K562 (cell line): Measurements from ENCODE around the gene SERF2. TPM values are rescaled to one million over a fixed set of nuclear protein-coding genes. Genes with fewer than 3 reads are reported as not detected.

Experiments
- ATAC-seq: fragments of 200-7000 bp; cut with Tn5 transposase; 3 replicates; pipeline ENCODE4 v1.9.1; 2020; ENCODE audit warnings: moderate library complexity
- BruUV-seq: library from RNA; stranded (reverse); fragments of 400-500 nt; replicated peaks from 2 replicates; lab custom pipeline; 2021; lab: Mats Ljungman, UMichigan
- CTCF ChIA-PET: fragments of 300-600 bp; formaldehyde crosslinking; extraction: SDS; loops from one replicate; lab custom pipeline; 2021; ENCODE audit warnings: low intra/inter-chr PET ratio; lab: Yijun Ruan, JAX
- POLR2A ChIA-PET: fragments of 300-600, 350-650 bp; sonication (Branson Sonifier 250); formaldehyde crosslinking; extraction: SDS; loops from one replicate; lab custom pipeline; 2021; ENCODE audit warnings: antibody characterized with exemption, inconsistent platforms; lab: Yijun Ruan, JAX
- DNase-seq, 4 experiments: peaks; one replicate each; pipeline versions ENCODE4 v3.0.0 to v3.0.0-alpha.2; 2011 to 2018; ENCODE audit warnings: low spot score in 3 of 4, mixed read lengths in 3 of 4; ENCODE audit errors: extremely low read depth in 1 of 4
- FAIRE-seq: peaks from 2 replicates; lab custom pipeline; 2011; peaks lifted over from hg19 to GRCh38; lab: Jason Lieb, UNC
- H2AFZ ChIP-seq: 2 replicates; pipeline ENCODE4 v1.6.0; 2011; ENCODE audit warnings: low read depth, low read length, control low read depth, inconsistent platforms
- H3K27ac ChIP-seq: fragments of 200-600 bp; 3 replicates; pipeline ENCODE4 v1.8.0; 2011; ENCODE audit warnings: low read depth, mild to moderate bottlenecking, control low read depth, inconsistent platforms, low read length, moderate library complexity, mixed read lengths; ENCODE audit errors: extremely low read depth
- H3K27me3 ChIP-seq, 2 experiments: fragments of 300-600 bp in 1 of 2; 2 replicates in 1 of 2; 3 replicates in 1 of 2; pipeline versions ENCODE4 v1.6.0 to v1.8.0; 2011; ENCODE audit warnings: inconsistent platforms in 2 of 2, low read length in 2 of 2, mild to moderate bottlenecking in 1 of 2, mixed read lengths in 1 of 2, moderate library complexity in 1 of 2; ENCODE audit not compliant: control insufficient read depth in 2 of 2, insufficient read depth in 2 of 2
- H3K36me3 ChIP-seq: fragments of 300-600 bp; 3 replicates; pipeline ENCODE4 v1.8.0; 2011; ENCODE audit warnings: mild to moderate bottlenecking, low read length, inconsistent platforms; ENCODE audit not compliant: control insufficient read depth, insufficient read depth
- H3K4me1 ChIP-seq, 2 experiments: fragments of 200-600 bp in 1 of 2; replicated peaks in 1 of 2; 2 replicates in 1 of 2; 3 replicates in 1 of 2; pipeline versions ENCODE4 v1.5.1 to v1.8.0; 2011; ENCODE audit warnings: inconsistent platforms in 2 of 2, low read length in 2 of 2, mild to moderate bottlenecking in 1 of 2, mixed read lengths in 1 of 2, moderate library complexity in 1 of 2; ENCODE audit not compliant: control insufficient read depth in 2 of 2, insufficient read depth in 2 of 2
- H3K4me2 ChIP-seq: 2 replicates; pipeline ENCODE4 v1.6.1; 2011; ENCODE audit warnings: low read length, control low read depth, inconsistent platforms, mixed read lengths; ENCODE audit not compliant: insufficient read depth
- H3K4me3 ChIP-seq: fragments of 200-600 bp; sonication (generic), shearing (Covaris generic); 2 replicates; pipeline ENCODE4 v1.5.1; 2016; ENCODE audit warnings: control low read depth, inconsistent platforms
- H3K79me2 ChIP-seq: fragments of 200-600 bp; 3 replicates; pipeline ENCODE4 v1.8.0; 2011; ENCODE audit warnings: low read length, inconsistent platforms; ENCODE audit not compliant: control insufficient read depth, insufficient read depth
- H3K9ac ChIP-seq, 2 experiments: 2 replicates each; pipeline versions ENCODE4 v1.6.0 to v1.6.1; 2011; ENCODE audit warnings: low read depth in 2 of 2, low read length in 2 of 2, control low read depth in 1 of 2, inconsistent platforms in 1 of 2, mild to moderate bottlenecking in 1 of 2, mixed read lengths in 1 of 2; ENCODE audit not compliant: insufficient read depth in 1 of 2
- H3K9me1 ChIP-seq: one replicate; pipeline ENCODE4 v1.6.0; 2011; ENCODE audit warnings: inconsistent platforms, mild to moderate bottlenecking, low read length, moderate library complexity; ENCODE audit not compliant: control insufficient read depth, insufficient read depth
- H3K9me3 ChIP-seq: replicated peaks from 2 replicates; pipeline ENCODE4 v1.5.1; 2011; ENCODE audit warnings: low read depth, low read length, inconsistent platforms; ENCODE audit not compliant: control insufficient read depth, insufficient read depth
- H4K20me1 ChIP-seq: replicated peaks from 2 replicates; pipeline ENCODE4 v1.6.1; 2011; ENCODE audit warnings: low read length, inconsistent platforms, mixed read lengths; ENCODE audit not compliant: control insufficient read depth, insufficient read depth
- CBX1 ChIP-seq: sonication (generic); IDR thresholded peaks from 2 replicates; pipeline ENCODE4 v1.6.1; 2016; ENCODE audit warnings: antibody characterized with exemption, low read depth, mild to moderate bottlenecking
- DPF2 ChIP-seq: fragments of 450-650 bp; IDR thresholded peaks from 2 replicates; pipeline ENCODE4 v1.6.1; 2016
- EHMT2 ChIP-seq: fragments of 450-650 bp; IDR thresholded peaks from 2 replicates; pipeline ENCODE4 v1.6.1; 2018; ENCODE audit warnings: antibody characterized with exemption
- FOXK2 ChIP-seq, 2 experiments: fragments of 450-650 bp; IDR thresholded peaks in 1 of 2; conservative IDR thresholded peaks in 1 of 2; 2 replicates each; pipeline ENCODE4 v1.6.1; 2016; ENCODE audit warnings: low read depth in 2 of 2, mild to moderate bottlenecking in 1 of 2
- HDAC2 ChIP-seq: fragments of 450-650 bp; IDR thresholded peaks from 2 replicates; pipeline ENCODE4 v1.6.1; 2016; ENCODE audit warnings: mild to moderate bottlenecking
- HDAC6 ChIP-seq: IDR thresholded peaks from 2 replicates; pipeline ENCODE4 v1.6.1; 2012; ENCODE audit warnings: low read depth, mild to moderate bottlenecking, control low read depth, inconsistent platforms, low read length, moderate library complexity
- KDM1A ChIP-seq, 2 experiments: fragments of 450-650 bp; IDR thresholded peaks; 2 replicates each; pipeline ENCODE4 v1.6.1; 2016; ENCODE audit warnings: mild to moderate bottlenecking in 2 of 2
- MCM7 ChIP-seq, 2 experiments: fragments of 450-650 bp; IDR thresholded peaks; 2 replicates each; pipeline ENCODE4 v1.6.1; 2016 to 2018
- POLR3A ChIP-seq: IDR thresholded peaks from 2 replicates; pipeline ENCODE4 v1.6.1; 2011; ENCODE audit warnings: borderline replicate concordance, mild to moderate bottlenecking, moderate library complexity; ENCODE audit not compliant: insufficient read length, insufficient read depth; ENCODE audit errors: extremely low read depth
- POLR3G ChIP-seq: IDR thresholded peaks from 2 replicates; pipeline ENCODE4 v1.6.1; 2011; ENCODE audit not compliant: insufficient read length, insufficient replicate concordance; ENCODE audit errors: extremely low read depth
- ZNF551 ChIP-seq: fragments of 250-450 bp; sonication (Bioruptor Pico); IDR thresholded peaks from 2 replicates; pipeline ENCODE4 v1.5.0; 2021; ENCODE audit warnings: mild to moderate bottlenecking, moderate library complexity
- ZNF589 ChIP-seq: fragments of 200-800 bp; sonication (Bioruptor generic); IDR thresholded peaks from 2 replicates; pipeline ENCODE4 v1.6.1; 2016; ENCODE audit warnings: low read depth, missing genetic modification characterization, missing compliant biosample characterization
- WGBS: fragments of 100-300 bp; shearing (Covaris generic); methylation state at CpG from one replicate; pipeline ENCODE4 v1.1.6; 2016; ENCODE audit warnings: low coverage, mixed read lengths; ENCODE audit not compliant: insufficient coverage; ENCODE audit errors: missing lambda C conversion rate; 5-methylcytosine and 5-hydroxymethylcytosine counted together
- in situ Hi-C: fragments of 300-500 bp; cut with MboI; formaldehyde crosslinking; loops from 4 replicates; pipeline ENCODE4 v1.15.0; 2018; ENCODE audit warnings: inconsistent platforms, mixed read lengths
- intact Hi-C: fragments of 100-400 bp; cut with micrococcal nuclease; formaldehyde crosslinking; loops from 2 replicates; pipeline ENCODE4 v1.14.2; 2022
- polyA plus RNA-seq, 8 experiments: library from polyadenylated mRNA; depleted of rRNA in 4 of 8; stranded (reverse) in 5 of 8; unstranded in 3 of 8; fragments of >200 nt; fragmentation: Nextera tagmentation in 2 of 8; fragmentation: Illumina TruSeq in 1 of 8; extraction: Ambion mirVana in 2 of 8; extraction: Trizol in 1 of 8; gene quantifications; 2 replicates each; pipeline versions ENCODE4 v1.2.1 to v1.2.3, GENCODE V29; 2011 to 2014; ENCODE audit warnings: inconsistent platforms in 1 of 8, missing spikeins in 1 of 8
- total RNA-seq, 7 experiments: library from RNA; depleted of rRNA in 6 of 7; stranded (reverse); fragments of >200 nt in 6 of 7; fragmentation: Illumina TruSeq in 2 of 7; extraction: Trizol in 2 of 7; gene quantifications; 2 replicates each; pipeline versions ENCODE4 v1.2.1 to v1.2.3, GENCODE V29; 2011 to 2021; ENCODE audit warnings: low replicate concordance in 1 of 7
- TF ChIP-seq, protein P1 (sequence below): fragments of 250-450 bp; sonication (Bioruptor Pico); IDR thresholded peaks from 2 replicates; pipeline ENCODE4 v1.8.0; 2022; ENCODE audit warnings: inconsistent platforms
- TF ChIP-seq, protein P2 (sequence below): fragments of 250-450 bp; sonication (Bioruptor Pico); IDR thresholded peaks from 2 replicates; pipeline ENCODE4 v1.5.0; 2021; ENCODE audit warnings: mild to moderate bottlenecking, moderate library complexity
- TF ChIP-seq, protein P3 (sequence below): fragments of 250-450 bp; sonication (Bioruptor Pico); IDR thresholded peaks from 2 replicates; pipeline ENCODE4 v1.9.0; 2021; ENCODE audit warnings: mild to moderate bottlenecking, inconsistent platforms

Gene SERF2
- total and polyA plus RNA-seq, 9 of the 15 experiments (the other 6 are each of a cell fraction or from before 2014, with no cell fraction given) = 497 to 3,360 (median 867) TPM

DNA sequence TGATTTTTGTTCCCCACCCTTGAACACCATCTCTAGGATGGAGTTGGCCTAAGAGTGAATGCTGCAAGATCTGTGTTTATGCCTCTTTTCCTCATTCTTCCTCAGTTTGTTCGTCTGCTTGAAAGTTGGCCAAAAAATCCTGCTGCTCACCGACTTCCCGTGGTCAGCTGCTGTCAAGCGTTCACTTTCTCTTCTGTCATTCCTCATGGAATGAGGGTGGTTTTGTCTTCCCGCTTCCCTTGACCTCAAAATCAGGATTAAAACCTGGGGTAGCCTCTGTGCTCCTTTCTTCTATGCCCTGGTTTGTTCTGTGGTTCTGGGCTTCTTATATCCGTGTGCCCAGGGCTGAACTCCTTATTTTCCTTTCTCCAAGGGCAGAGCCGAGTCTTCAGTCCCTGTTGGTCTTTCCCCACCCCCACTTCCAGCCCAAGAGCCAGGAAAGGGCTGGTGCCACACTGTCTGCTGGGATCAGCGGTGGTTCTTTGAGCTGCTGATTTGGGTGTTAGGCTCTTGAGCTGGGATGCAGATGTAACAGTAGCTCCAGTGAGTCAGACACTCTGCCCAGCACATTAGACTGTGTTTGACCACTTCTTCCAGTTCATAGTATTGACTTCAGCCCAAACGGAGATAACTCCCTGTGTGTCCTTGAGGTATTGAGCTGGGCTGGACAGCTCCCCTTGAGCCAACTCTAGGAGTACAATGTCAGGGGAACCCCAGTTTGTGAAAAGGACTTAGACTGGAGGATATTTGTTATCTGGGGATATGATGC is 2.3 kb downstream of the SERF2 start:
- POLR2A ChIA-PET = interaction anchor here (0.5 to 4.5 kb wide), 8 partner anchors 8 to 1521 kb away, joined by 3 to 26 read pairs (median 4); partner anchors contain the start of genes GANC, MFAP1 and TMEM87A
- BruUV-seq = no TSS peak
- peaks cover 55% of the 10 kb centered on the region for H3K36me3 ChIP-seq
- H3K9ac ChIP-seq = peak overlapping the region; percentile 33 to 72; a peak in 3 of 4 replicates
- H3K4me1 ChIP-seq = peaks cover 34 to 40% of the 10 kb centered on the region in 2 experiments
- H3K9me3 ChIP-seq = no peaks in the 10 kb centered on the region
- no peak for FAIRE-seq
- no peaks in the 10 kb centered on the region for H3K27me3 ChIP-seq
- H3K4me2 ChIP-seq = peak overlapping the region; percentile 7; the same call in 1 of the 2 replicates
- 83% methylated on average over 9 of the region's 9 CpGs for WGBS
- ATAC-seq = no peak
- H3K9me1 ChIP-seq = peaks cover 17% of the 10 kb centered on the region
- CTCF ChIA-PET = no interaction called here
- no peak overlapping the region for H3K4me3 ChIP-seq
- H2AFZ ChIP-seq = no peak overlapping the region
- intact Hi-C loops (no loop called here), in situ Hi-C loops (no loop called here)
- peaks cover 36% of the 10 kb centered on the region for H3K79me2 ChIP-seq
- H3K27ac ChIP-seq = peak overlapping the region; percentile 99; the same call in 1 of the 3 replicates
- H4K20me1 ChIP-seq = peaks cover 17% of the 10 kb centered on the region; the same call in 1 of the 2 replicates
- DNase-seq = no peak
- TF ChIP-seq, protein P1, sequence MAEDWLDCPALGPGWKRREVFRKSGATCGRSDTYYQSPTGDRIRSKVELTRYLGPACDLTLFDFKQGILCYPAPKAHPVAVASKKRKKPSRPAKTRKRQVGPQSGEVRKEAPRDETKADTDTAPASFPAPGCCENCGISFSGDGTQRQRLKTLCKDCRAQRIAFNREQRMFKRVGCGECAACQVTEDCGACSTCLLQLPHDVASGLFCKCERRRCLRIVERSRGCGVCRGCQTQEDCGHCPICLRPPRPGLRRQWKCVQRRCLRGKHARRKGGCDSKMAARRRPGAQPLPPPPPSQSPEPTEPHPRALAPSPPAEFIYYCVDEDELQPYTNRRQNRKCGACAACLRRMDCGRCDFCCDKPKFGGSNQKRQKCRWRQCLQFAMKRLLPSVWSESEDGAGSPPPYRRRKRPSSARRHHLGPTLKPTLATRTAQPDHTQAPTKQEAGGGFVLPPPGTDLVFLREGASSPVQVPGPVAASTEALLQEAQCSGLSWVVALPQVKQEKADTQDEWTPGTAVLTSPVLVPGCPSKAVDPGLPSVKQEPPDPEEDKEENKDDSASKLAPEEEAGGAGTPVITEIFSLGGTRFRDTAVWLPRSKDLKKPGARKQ (CRISPR knock-in tag) = no peak
- TF ChIP-seq CBX1 (no peak), KDM1A (IDR thresholded peaks at IDR 0.05) (no peak), POLR3A (no peak), FOXK2 (conservative IDR thresholded peaks at IDR 0.05 in 1 of 2, IDR thresholded peaks at IDR 0.05 in 1 of 2; ENCODE audit: low read depth in 2 of 2) (no peak), HDAC2 (no peak), ZNF589 (CRISPR knock-in tag) (no peak), POLR3G (no peak), HDAC6 (no peak), MCM7 (IDR thresholded peaks at IDR 0.05) (no peak), EHMT2 (peak; percentile 63; the same call in 1 of the 2 replicates), DPF2 (no peak), ZNF551 (CRISPR knock-in tag) (no peak)
- TF ChIP-seq, protein P2, sequence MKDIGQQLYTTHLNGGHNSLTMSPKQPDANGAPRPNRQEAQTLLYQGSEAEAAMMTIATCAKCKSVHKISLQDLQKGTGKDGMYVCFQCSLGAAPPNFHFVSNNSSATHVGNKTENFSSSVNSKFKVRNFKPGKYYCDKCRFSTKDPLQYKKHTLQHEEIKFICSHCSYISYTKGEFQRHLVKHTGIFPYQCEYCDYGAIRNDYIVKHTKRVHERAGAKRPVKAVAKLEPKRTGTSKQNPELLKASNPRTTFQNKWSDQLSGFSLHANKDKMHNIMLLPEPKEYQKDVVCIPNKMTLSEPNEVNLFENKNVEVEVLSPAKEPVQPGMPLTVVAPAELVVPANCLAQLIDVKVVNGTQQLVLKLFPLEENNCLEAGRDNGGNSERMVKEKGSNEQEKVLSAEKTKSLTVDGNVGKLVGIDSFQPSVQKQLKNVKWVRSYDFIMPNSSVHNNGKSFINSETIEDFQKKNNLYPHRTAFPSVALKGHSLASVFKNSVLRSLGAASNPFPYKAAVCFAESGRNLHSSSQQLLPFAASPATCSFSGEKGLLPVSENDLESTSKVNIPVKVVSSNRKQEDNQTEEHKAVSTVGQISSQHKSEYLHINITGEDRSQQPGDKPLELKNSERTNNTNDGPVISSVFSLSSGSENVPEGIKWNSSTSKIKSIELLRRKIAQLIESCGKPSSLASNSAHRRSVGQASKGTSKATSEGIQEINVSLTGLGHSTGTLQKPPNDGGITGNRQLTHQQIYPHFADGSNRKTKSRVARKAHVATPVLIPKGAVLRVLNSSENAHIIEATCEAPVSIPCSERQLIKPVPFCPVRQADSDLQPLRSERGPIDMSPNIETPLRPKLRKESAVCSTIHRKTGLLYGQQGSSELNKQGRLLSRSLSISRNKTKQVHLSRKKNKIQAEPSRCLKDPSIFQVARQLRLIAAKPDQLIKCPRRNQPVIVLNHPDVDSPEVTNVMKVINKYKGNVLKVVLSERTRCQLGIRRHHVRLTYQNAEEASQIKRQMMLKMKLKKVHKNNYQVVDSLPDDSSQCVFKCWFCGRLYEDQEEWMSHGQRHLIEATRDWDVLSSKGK (CRISPR knock-in tag) = no peak
- TF ChIP-seq, protein P3, sequence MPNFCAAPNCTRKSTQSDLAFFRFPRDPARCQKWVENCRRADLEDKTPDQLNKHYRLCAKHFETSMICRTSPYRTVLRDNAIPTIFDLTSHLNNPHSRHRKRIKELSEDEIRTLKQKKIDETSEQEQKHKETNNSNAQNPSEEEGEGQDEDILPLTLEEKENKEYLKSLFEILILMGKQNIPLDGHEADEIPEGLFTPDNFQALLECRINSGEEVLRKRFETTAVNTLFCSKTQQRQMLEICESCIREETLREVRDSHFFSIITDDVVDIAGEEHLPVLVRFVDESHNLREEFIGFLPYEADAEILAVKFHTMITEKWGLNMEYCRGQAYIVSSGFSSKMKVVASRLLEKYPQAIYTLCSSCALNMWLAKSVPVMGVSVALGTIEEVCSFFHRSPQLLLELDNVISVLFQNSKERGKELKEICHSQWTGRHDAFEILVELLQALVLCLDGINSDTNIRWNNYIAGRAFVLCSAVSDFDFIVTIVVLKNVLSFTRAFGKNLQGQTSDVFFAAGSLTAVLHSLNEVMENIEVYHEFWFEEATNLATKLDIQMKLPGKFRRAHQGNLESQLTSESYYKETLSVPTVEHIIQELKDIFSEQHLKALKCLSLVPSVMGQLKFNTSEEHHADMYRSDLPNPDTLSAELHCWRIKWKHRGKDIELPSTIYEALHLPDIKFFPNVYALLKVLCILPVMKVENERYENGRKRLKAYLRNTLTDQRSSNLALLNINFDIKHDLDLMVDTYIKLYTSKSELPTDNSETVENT = no peak
